HG03565 (cell line): Measurements from ENCODE around the gene SLC9A8.

Experiments
- ATAC-seq: cut with Tn5 transposase; IDR thresholded peaks from one replicate; pipeline ENCODE4 v1.9.1; 2021; ENCODE audit warnings: mild to moderate bottlenecking, moderate library complexity; ENCODE audit not compliant: unreplicated experiment

The SLC9A8 gene

GRCh38 chr20:49913399-49914047 lies 100.9 kb downstream of the SLC9A8 start:
- ATAC-seq = no peak

- ATAC-seq = no peak
These were observed 101.9 kb downstream of the SLC9A8 start for GRCh38 chr20:49914310-49915117.

GRCh38 chr20:49915118-49915379 lies 102.4 kb downstream of the SLC9A8 start:
- no peak for ATAC-seq

GRCh38 chr20:49915380-49916145 lies 102.9 kb downstream of the SLC9A8 start, which contains the start of gene SPATA2:
Gene SPATA2 (minus strand): TSS chr20:49915529. CDS start chr20:49908490, 7,039 bp downstream.
- peak; percentile 58 for ATAC-seq

GRCh38 chr20:49916146-49917002 lies 103.7 kb downstream of the SLC9A8 start:
- ATAC-seq = no peak

- ATAC-seq = no peak
These were observed 105.8 kb downstream of the SLC9A8 start for GRCh38 chr20:49918446-49918845.

- no peak for ATAC-seq
These were observed 106.4 kb downstream of the SLC9A8 start for GRCh38 chr20:49919009-49919408.

GRCh38 chr20:49919461-49919860 lies 106.8 kb downstream of the SLC9A8 start:
- no peak for ATAC-seq

GRCh38 chr20:49924247-49924646 lies 111.6 kb downstream of the SLC9A8 start:
- no peak for ATAC-seq

- ATAC-seq = no peak
These were observed 113.3 kb downstream of the SLC9A8 start for GRCh38 chr20:49925901-49926454.

GRCh38 chr20:49928411-49929141 lies 115.9 kb downstream of the SLC9A8 start:
- peak; percentile 43 for ATAC-seq

GRCh38 chr20:49929142-49929494 lies 116.5 kb downstream of the SLC9A8 start:
- ATAC-seq = no peak

GRCh38 chr20:49935746-49936152 lies 123.1 kb downstream of the SLC9A8 start:
- ATAC-seq = no peak

GRCh38 chr20:49936153-49937026 lies 123.8 kb downstream of the SLC9A8 start, which contains the start of gene RNF114:
Gene RNF114 (plus strand): TSS chr20:49936397. CDS start chr20:49936413, 16 bp downstream.
- ATAC-seq = peak; percentile 55

GRCh38 chr20:49937027-49937929 lies 124.7 kb downstream of the SLC9A8 start:
- ATAC-seq = no peak

GRCh38 chr20:49938173-49939163 lies 125.8 kb downstream of the SLC9A8 start:
- no peak for ATAC-seq

- ATAC-seq = no peak
These were observed 128.8 kb downstream of the SLC9A8 start for GRCh38 chr20:49941456-49941855.
